Liver (tissue), 3 donors: Measurements from ENCODE around the gene RBM20.

Experiments
- RAD21 ChIP-seq, 2 donors: IDR thresholded peaks; 2 replicates each; pipeline ENCODE4 v1.6.1; 2016; ENCODE audit warnings: antibody characterized with exemption in 2 of 2, mild to moderate bottlenecking in 2 of 2
- SP1 ChIP-seq: IDR thresholded peaks from 2 replicates; pipeline ENCODE4 v1.6.1; 2018; ENCODE audit warnings: antibody characterized with exemption, mild to moderate bottlenecking
- TF ChIP-seq, protein P1 (sequence below): fragments of 150-350 bp; IDR thresholded peaks from 2 replicates; pipeline ENCODE4 v1.5.1; 2017; ENCODE audit warnings: improper control_type of control experiment, low read depth, low read length; ENCODE audit not compliant: missing input control
- TF ChIP-seq, protein P2 (sequence below): IDR thresholded peaks from 2 replicates; pipeline ENCODE4 v1.6.1; 2016; ENCODE audit warnings: antibody characterized with exemption, mild to moderate bottlenecking
- donor health status: healthy.
- donor health status: healthy.

DNA sequence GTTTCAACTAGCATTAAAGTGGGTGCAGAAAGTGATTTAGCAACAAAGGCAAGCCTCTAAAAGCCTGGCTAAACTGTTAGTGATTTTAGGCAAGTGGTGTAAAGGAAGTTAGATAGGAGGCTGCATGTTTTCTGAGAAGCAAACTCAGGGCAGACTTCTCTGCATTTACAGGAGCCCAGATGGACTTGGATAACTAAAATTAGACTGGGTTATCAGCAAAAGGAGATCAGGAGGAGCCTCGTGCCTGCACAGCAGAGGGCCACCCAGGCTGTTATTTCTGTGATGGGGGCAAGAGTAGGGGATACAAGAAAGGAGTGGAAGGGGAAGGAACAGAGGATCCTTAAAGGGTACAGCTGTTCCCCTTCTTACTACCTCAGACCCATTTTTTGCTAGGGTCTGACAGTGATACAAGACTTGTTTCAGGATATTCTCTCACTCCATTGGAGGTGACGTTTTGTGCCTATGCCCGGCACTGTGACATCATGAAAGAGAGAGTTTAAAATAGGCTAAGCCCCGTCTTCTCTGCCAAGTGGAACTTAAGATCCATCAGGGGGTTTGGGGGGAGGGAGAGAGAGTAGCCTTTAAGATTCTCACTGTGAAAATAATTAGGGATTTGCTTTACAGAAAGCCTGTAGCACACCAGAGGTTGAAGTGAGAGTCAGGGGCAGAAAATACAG, 178.0 kb downstream of the RBM20 start:
- TF ChIP-seq, protein P1, sequence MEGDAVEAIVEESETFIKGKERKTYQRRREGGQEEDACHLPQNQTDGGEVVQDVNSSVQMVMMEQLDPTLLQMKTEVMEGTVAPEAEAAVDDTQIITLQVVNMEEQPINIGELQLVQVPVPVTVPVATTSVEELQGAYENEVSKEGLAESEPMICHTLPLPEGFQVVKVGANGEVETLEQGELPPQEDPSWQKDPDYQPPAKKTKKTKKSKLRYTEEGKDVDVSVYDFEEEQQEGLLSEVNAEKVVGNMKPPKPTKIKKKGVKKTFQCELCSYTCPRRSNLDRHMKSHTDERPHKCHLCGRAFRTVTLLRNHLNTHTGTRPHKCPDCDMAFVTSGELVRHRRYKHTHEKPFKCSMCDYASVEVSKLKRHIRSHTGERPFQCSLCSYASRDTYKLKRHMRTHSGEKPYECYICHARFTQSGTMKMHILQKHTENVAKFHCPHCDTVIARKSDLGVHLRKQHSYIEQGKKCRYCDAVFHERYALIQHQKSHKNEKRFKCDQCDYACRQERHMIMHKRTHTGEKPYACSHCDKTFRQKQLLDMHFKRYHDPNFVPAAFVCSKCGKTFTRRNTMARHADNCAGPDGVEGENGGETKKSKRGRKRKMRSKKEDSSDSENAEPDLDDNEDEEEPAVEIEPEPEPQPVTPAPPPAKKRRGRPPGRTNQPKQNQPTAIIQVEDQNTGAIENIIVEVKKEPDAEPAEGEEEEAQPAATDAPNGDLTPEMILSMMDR: no peak
- TF ChIP-seq SP1: no peak
- no peak for TF ChIP-seq RAD21 (IDR thresholded peaks at IDR 0.05)
- TF ChIP-seq, protein P2, sequence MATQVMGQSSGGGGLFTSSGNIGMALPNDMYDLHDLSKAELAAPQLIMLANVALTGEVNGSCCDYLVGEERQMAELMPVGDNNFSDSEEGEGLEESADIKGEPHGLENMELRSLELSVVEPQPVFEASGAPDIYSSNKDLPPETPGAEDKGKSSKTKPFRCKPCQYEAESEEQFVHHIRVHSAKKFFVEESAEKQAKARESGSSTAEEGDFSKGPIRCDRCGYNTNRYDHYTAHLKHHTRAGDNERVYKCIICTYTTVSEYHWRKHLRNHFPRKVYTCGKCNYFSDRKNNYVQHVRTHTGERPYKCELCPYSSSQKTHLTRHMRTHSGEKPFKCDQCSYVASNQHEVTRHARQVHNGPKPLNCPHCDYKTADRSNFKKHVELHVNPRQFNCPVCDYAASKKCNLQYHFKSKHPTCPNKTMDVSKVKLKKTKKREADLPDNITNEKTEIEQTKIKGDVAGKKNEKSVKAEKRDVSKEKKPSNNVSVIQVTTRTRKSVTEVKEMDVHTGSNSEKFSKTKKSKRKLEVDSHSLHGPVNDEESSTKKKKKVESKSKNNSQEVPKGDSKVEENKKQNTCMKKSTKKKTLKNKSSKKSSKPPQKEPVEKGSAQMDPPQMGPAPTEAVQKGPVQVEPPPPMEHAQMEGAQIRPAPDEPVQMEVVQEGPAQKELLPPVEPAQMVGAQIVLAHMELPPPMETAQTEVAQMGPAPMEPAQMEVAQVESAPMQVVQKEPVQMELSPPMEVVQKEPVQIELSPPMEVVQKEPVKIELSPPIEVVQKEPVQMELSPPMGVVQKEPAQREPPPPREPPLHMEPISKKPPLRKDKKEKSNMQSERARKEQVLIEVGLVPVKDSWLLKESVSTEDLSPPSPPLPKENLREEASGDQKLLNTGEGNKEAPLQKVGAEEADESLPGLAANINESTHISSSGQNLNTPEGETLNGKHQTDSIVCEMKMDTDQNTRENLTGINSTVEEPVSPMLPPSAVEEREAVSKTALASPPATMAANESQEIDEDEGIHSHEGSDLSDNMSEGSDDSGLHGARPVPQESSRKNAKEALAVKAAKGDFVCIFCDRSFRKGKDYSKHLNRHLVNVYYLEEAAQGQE: no peak
